COLO668 (cell line): ENCODE results near the gene PITPNM3.
A peak's percentile ranks its signal among the peaks of the same experiment; 100 is the strongest.

Experiments used
- DNase-seq: peaks from one replicate; lab custom pipeline; 2025; ENCODE audit not compliant: unreplicated experiment; lab: John Stamatoyannopoulos, UW

Gene PITPNM3

DNA sequence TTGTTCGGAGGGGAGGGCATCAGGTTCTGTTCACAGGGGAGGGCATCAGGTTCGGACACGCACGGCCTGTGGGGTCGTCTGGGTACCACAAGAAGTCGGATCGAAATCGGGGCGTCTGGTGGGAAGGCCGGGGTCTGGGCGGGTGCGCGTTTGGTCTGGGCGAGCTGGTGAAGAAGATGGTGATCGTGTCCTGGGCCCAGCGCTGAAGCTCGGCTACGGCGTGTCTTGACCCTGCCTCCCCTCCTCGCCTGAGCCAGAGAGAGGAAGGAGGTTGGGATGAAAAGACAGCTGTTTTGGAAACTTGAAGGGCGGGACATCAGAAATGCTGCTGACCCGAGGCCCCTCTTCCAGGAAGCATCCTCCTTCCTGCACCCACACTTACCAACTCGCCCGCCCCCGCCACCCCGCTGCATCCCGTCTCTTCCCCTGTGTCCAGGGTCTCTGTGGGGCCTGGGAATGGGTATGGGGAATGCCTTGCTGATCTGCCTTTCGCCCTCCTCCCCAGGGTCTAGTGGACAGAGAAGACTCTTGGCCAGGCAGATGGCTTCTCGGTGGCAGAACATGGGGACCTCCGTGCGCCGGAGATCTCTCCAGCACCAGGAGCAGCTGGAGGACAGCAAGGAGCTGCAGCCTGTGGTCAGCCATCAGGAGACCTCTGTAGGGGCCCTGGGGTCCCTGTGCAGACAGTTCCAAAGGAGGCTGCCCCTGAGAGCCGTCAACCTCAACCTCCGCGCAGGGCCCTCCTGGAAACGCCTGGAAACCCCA is 111.6 kb downstream of the PITPNM3 start:
- DNase-seq = no peak

DNA sequence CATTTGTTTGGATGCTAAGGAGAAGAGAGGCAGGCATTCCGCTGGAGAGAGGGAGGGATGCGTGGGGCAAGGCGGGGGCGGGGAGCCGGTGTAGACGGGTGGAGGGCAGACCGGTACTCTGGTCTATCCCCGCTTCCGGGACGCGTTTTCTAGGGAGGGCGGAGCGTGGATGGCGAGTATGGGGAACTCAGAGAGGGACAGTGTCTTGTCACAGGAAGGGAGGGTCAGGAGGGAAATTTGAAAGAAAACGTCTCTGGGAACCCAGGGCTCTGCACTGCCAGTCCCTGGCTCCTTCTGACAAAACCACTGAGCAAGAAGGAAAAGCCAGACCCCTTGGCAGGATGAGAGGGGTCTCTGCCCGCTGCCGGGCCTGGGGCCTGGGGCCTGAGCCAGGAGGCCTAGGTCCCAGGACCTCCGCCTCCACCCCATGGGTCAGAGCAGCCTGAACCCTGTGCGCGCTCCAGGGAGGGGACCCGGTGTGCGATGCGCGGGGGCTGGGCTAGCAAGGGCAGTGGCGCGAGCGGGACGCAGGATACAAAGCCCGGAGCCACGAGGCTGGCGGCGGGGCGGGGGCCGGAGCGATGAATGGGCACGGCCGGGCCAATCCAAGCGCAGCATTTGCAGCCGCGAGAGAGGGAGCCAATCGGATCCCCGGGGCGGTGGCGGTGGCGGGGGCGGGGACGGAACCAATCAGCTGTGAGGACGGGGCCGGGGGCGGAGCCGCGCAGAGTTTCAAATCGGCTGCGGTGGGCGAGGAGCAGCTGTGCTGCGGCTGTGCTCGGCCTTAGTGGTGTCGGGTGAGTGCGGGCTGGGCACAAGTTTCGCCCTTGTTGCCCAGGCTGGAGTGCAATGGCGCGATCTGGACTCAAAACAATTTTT is 112.4 kb downstream of the PITPNM3 start, which contains the start of gene PIMREG:
PIMREG (plus strand) TSS at position 764 of the 879 bp plus-strand sequence. CDS start 656 bp downstream, outside the sequence.
- DNase-seq = peak; percentile 95

DNA sequence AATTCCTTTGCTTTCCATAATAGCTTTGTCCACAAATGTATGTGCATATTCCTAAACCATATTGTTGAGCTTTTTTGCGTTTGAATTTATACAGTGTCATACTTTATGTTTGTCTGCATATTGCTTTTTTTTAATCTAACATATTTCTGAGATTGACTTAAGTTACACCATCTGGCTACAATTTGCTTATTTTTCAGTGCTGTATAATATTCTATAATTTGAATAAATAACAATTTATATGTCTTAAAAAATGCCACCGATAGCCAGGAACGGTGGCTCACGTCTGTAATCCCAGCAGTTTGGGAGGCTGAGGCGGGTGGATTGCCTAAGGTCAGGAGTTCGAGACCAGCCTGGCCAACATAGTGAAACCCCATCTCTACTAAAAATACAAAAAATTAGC is 113.6 kb downstream of the PITPNM3 start:
- DNase-seq = no peak

DNA sequence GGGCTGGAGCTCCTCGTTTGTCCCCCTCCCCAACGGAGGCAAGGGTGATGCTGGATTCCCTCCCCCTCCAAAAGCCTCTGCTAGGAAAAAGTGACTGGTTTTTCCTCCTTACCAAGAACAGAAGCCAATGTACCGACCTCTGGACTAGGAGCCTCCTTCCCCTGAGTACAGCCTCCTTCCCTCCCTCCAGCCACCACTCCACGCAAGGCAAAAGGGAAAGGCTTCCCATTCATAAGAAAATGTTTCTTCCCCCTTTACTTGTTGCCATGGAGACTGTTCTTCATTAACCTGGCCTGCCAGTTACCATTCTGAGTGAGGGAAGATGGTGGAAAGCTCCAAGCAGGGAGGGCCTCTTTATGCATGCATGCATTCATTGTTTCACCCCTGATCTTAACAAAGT is 116.4 kb downstream of the PITPNM3 start:
- DNase-seq = no peak

DNA sequence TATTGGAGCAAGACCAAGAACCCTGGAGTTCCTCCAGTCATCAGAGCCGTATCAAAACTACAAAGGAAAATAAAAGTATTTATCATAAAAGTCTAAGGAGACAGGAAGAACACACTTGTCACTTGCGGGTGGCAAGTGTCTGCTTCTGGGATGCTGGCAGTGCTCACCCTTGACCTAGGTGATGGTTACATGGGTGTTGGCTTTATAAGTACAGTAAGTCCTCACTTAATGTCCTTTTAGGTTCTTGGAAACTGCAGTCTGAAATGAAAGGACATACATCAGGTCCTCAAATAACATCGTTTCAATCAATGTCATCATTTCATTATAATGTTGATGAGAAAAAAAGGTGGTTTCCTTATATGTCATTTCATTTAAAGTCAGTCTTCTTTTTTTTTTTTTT is 118.4 kb downstream of the PITPNM3 start:
- no peak for DNase-seq

DNA sequence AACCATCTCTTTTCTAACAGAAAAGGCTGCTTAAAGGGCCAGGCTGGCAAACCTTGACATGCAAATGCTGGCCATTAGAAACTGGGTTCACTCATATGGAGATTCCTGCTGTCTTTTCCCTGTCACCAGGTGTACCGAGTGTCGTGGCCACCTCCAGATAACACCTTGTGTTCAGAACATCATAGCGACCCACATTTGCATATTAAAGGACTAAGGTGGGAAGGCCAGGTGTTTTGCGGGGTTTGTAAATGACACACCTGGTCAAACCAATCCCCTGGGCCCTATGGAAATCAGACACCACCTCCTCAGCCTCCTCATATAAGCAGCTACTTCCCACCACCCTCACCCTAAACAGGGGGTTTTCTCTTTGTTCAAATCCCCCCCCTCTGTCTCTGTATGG is 118.9 kb downstream of the PITPNM3 start:
- peak; percentile 48 for DNase-seq

DNA sequence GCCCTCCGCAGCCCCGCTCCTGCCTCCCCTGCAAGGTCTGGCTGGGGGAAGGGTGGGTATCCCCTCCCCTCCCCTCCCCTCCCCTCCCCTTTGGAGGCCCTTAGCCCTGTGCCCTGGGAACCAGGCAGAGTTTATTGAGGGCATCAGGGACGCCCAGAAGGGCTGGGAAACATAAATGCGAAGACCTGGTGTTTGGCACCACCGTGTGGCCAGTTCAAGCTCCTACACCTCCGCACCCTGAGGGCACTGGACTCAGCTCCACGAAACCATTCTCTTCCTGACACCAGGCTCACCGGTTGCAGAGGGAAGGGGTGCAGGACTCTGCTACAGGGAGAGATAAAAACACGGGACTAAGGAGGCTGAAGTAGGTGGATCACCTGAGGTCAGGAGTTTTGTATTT is 120.4 kb downstream of the PITPNM3 start:
- DNase-seq = peak; percentile 60

DNA sequence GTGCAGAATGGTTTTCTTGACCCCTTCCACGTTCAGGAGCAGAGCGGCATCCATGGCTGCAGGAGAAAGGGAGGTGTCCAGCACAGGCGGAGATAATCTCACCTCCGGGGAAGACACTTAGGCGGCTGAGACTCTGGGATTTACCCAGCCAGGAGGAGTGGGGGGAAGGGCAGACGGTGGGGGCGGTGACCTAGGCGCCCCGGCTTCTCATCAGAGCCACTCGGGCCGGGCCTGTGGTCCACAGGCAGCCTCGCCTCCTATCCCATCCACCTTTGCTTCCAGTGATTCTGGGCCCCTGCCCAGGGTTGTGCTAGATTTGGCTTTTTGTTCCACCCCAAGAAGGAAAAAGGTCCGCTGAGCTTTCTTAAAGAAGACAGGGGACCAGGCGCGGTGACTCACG is 121.3 kb downstream of the PITPNM3 start, which contains the start of gene AIPL1:
AIPL1 (minus strand) TSS at position 71 of the 400 bp plus-strand sequence; CDS start at position 54, 17 bp downstream.
- no peak for DNase-seq

DNA sequence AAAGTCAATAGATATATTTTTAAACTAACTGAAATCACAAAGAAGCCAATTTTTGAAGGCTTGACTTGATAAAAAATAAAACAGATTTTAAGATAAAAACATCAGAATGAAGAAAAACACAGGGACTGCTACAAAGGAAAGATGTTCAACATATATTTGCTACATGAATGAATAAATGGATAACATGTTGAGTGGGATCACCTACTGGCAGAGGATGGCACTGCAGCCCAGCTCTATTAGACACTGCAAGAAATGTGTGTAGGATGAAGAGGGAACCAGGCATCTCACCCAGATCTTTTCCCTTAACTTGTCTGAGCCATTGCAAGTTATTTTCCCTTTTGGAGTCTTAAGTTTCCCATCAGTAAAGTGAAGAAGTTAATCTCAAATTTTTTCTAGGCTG is 125.6 kb downstream of the PITPNM3 start:
- DNase-seq = no peak

DNA sequence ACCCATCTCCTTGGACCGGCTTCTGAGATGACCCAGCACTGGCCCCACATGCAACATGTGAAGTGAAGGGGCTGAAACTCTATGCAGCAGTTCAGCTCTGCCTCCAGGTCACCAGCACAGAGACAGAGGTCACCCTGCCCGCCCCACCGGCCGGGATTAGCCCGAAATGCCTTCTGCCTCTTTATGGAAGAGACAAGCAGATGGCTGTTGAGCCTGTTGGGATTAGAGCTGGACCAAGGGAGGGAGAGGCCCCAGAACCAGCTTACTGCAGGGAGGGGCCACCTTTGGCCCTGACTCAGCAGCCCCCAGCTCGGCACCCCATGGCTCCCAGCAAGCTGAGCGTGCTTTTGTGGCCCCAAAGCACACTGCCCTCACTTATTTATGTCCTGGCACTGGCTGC is 127.1 kb downstream of the PITPNM3 start:
- no peak for DNase-seq

DNA sequence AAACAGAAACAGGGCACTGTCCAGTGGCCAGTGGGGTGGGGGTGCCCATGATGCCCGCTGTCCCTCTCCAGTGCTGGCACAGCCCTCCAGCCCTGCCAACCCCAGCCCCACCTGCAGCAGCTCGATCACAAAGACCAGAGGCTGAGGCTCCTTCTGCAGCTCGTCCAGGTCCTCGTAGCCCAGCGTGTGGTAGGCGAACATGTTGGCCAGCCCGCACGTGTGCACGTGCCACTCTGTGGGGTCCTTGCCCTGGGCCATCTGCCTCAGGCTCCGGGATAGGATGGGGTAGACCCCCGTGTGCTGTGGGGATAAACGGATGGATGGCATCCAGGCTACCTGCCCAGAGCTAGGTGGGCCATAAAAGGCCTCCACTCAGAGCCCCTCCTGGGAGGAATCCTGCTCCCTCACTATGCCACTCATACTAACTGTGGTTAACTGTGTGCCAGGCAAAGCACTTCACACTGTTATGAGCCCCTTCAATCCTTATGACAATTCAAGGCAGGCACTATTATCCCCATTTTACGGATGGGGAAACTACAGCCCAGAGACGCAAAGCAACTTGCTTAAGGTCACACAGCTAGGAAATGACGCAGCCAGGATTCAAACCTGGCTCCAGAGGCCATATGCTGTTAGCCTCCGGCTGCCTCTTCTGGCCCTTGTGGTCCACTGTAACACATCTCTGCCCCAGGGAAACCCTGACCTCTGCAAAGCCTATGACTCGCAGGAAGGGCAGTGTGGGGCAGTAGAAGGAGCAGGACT is 128.0 kb downstream of the PITPNM3 start:
- DNase-seq = no peak

DNA sequence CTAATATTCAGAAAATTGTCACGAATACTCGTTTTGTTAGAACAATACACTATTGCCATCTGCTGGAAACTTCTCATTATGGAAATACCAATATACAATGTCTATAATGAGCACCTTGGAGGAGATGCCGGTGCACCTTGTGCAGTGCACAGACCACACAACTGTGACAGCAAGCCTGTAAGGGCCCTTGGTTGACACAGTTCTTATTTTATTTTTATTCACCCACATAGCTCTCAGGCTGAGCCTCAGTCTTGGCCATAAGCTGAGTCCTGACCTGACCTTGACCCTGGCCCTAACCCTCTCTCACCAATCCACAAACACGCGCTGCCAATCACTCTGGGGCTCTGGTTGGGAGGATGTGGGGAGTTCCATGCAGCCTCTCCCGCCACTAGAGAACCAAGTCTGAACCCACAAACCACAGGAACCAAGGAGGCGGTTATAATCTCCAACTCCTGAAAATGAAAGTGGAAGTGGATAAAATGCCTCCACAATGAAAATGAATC is 129.0 kb downstream of the PITPNM3 start:
- no peak for DNase-seq

DNA sequence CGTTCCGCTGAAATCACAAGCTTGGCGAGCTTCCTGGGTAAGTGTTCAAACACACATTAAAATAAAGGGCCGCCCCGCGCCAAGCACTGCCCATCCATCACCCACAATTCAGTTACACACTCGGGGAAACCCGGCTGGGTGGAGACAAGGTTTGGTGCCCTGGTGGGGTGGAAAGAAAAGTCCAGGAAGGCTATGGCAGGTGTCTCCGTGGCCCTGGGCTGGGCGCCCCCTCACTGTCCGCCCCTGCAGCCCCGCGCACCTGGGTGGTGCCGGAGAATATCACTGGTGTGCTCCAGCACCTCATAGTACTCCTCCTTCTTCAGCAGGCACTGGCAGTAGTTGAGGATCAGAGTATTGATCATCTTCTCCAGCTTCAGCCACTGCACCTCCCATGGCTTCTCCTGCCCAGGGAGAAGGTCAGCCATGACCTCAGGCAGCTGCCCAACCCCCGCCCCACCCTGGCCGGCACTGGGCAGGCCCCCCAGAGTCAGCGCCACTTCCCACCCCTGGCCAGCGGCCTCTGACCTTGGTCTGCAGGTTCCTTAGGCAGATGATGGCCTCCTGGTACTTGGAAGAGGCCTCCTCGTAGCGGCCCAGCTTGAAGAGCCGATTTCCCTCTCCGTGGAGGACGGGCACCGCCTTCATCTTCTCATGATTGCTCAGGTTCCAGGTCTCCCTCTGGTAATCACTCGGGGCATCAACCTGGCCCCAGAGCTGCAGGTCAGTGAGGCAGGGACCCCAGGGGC is 129.8 kb downstream of the PITPNM3 start:
- DNase-seq = peak; percentile 2

DNA sequence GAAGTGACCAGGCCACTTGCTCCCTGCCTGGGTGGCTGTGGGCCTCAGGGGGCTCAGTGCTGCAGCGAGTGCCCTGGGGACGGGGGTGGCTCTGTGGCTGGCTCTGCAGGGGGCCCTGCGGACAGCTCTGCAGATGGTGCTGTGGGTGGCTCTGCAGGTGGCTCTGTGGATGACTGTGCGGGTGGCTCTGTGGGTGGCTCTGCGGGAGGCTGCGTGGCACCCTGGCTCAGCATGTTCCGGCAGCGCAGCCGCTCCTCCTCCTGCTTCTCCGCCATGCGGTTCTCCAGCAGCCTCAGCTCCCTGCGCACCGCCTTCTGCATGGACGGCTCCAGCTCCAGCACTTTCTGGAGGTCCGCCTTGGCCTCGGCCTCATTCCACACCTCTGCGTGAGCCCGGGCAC is 130.9 kb downstream of the PITPNM3 start:
- no peak for DNase-seq

DNA sequence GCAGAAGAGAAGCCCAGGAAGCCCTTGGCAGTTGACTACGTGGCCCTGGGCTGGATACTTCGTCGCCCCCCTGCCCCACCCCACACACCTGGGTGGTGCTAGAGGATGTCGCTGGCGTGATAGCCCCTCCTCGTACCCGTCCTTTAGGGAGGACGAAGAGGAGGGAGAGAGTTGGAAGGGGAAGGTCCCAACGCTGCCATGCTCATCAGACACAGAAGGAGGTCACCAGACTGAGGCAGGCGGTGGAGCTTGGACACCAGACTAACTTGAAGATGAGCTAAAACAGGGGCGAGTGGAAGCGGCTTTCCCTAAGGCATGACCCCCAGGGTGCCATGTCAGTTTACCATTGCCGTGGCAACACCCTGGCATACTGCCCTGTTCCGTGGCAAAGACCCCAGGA is 132.4 kb downstream of the PITPNM3 start:
- DNase-seq = no peak

DNA sequence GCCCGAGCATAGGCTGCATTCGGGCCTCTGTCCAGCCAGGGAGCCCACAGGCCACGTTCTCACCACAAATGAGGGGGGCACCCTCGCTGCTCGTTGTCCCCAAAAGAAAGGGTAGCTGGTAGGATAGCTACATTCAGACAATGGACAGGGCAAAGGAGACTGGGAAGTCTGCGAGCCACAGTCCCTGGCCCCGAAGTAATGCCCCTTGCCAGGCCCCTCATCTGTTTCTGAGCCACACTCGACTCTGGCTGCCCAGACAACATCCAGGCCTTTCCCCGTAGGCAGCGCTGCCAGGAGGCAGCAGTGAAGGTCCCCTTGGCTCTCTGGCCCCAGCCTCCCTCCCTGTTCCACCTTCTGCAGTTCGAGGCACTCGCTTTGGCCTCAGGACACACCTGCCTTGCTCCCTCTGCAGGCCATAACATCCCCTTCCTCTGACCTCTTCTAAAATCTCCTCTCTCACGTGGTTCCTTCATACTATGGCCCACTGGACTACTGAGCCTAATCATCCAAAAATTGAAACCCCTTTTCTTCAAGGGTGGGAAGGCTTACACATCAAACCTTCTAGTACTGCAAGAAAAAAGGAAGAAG is 133.6 kb downstream of the PITPNM3 start:
- DNase-seq = no peak

DNA sequence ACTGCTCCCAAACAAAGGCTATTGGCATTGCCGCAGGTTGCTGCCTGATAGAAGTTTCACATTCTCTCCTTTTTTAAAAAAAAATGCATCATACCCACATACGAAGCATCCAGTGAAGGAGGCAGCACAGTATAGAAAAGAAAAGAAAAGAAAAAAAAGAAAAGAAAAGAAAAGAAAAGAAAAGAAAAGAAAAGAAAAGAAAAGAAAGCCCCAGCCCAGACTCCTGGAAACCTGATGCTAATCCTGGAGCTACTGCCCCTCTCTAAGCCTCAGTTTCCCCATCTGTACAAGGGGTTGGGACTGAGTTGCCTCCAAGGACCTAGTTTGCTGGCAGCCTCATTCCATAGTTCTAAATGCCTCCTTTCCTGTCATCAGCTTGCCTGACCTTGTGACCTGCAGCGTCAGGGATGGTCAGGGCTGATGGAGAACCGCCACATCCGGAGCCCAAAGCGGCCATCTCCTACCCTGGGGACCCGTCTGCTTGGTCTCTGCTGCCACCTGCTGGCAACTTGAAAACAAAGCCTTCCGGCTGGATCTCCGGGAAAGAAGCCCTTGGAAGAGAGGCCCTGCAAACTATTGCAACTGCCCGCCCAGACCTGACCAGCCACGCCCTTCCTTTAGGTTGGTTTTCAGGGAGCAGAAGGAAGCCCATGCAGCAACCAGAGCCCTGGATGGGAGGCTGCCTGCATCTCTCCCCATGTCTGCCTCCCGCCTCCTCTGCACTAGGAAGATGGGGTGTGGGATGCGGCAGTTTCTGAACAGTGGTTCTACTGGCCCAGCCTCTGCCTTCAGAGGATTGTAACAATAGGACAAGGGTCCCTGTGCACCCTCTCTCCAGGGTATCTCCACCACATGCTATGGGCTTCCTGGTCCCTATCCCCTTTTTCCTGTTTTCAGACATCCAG is 134.4 kb downstream of the PITPNM3 start:
- DNase-seq = peak; percentile 70

DNA sequence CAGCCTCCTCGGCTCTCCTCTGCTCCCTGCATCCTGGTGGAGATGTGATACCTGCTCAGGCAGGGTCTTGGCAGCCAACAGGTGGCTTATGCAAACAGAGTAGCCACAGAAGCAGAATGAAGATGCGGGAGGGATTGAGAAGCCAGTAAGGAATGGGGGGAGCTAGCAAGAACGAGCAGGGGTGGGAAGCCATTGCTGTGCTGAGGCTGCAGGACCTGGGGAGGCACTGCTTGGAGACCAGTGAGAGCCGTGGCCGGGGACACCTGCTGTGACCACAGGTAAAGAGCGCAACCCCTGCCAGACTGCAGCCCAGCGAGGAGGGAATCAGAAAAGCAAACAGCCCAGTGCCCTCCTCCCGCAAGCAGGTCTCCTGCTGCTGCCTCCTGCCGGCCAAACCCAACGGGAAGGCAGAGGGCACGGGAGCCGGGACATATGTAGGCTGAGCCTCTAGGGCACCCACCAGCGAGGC is 136.1 kb downstream of the PITPNM3 start:
- peak; percentile 44 for DNase-seq

DNA sequence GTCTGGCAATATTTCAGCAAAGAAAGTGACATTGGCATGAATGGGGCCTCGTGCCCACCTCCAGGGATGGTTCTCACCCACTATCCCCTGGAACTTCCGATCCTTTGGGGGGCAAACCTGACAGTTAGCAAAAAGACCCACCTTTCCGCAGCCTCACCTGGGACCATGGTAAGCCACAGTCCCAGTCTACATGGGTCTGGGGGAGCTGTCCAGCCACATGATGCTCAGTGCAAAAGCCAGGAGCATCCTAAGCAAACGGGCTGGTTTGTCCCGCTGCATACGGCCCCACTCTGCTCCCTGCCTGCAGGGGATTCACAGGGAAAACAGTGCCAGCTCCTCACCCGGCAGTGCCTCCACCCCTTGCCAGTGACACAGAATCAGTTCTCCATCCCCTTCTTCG is 140.7 kb downstream of the PITPNM3 start:
- no peak for DNase-seq
